Myocyte (in vitro differentiated cells): ENCODE measurements around the gene ALG6. TPM values are rescaled to one million over a fixed set of nuclear protein-coding genes. Genes with fewer than 3 reads are reported as not detected.
A peak's percentile ranks its signal among the peaks of the same experiment; 100 is the strongest.
"Not testable (repeated sequence)": the region's sequence is repeated elsewhere in the genome, so short reads cannot be mapped to it uniquely, and the experiment has no call there.

ENCODE experiments used
- DNase-seq: peaks from one replicate; pipeline ENCODE4 v3.0.0-alpha.2; 2012; ENCODE audit warnings: low read depth
- total RNA-seq: library from RNA; depleted of rRNA; stranded (reverse); fragments of >200 nt; gene quantifications from 2 replicates; pipeline ENCODE4 v1.2.3, GENCODE V29; 2014

Gene ALG6
- total RNA-seq, 1 donor from 2014 or later = 7.5 TPM

- no peak for DNase-seq
Observed at GRCh38 chr1:63413394-63413793, 46.0 kb downstream of the ALG6 start.

GRCh38 chr1:63414691-63415365 lies 47.4 kb downstream of the ALG6 start:
- DNase-seq = no peak

- no peak for DNase-seq
Observed at GRCh38 chr1:63418101-63418500, 50.7 kb downstream of the ALG6 start.

- not testable (repeated sequence) for DNase-seq
Observed at GRCh38 chr1:63420746-63421145, 53.3 kb downstream of the ALG6 start.

GRCh38 chr1:63423649-63424048 lies 56.2 kb downstream of the ALG6 start:
- DNase-seq = no peak

GRCh38 chr1:63428815-63429214 lies 61.4 kb downstream of the ALG6 start:
- no peak for DNase-seq

GRCh38 chr1:63429281-63429680 lies 61.9 kb downstream of the ALG6 start:
- no peak for DNase-seq

GRCh38 chr1:63435161-63435560 lies 67.7 kb downstream of the ALG6 start:
- DNase-seq = no peak

GRCh38 chr1:63442141-63442475 lies 74.7 kb downstream of the ALG6 start:
- DNase-seq = no peak

GRCh38 chr1:63448731-63449246 lies 81.4 kb downstream of the ALG6 start:
- no peak for DNase-seq

- no peak for DNase-seq
Observed at GRCh38 chr1:63450416-63450815, 83.0 kb downstream of the ALG6 start.

GRCh38 chr1:63453232-63453631 lies 85.8 kb downstream of the ALG6 start:
- DNase-seq = no peak

- peak; percentile 9 for DNase-seq
Observed at GRCh38 chr1:63454269-63454668, 86.8 kb downstream of the ALG6 start.

GRCh38 chr1:63458750-63459149 lies 91.3 kb downstream of the ALG6 start:
- DNase-seq = no peak

- no peak for DNase-seq
Observed at GRCh38 chr1:63461661-63462230, 94.3 kb downstream of the ALG6 start.

GRCh38 chr1:63463248-63463647 lies 95.8 kb downstream of the ALG6 start:
- DNase-seq = no peak

GRCh38 chr1:63466181-63466580 lies 98.8 kb downstream of the ALG6 start:
- no peak for DNase-seq

GRCh38 chr1:63466759-63467158 lies 99.3 kb downstream of the ALG6 start:
- no peak for DNase-seq

- not testable (repeated sequence) for DNase-seq
Observed at GRCh38 chr1:63468683-63469082, 101.3 kb downstream of the ALG6 start.

- DNase-seq = no peak
Observed at GRCh38 chr1:63475761-63476160, 108.3 kb downstream of the ALG6 start.

- DNase-seq = no peak
Observed at GRCh38 chr1:63480057-63480456, 112.6 kb downstream of the ALG6 start.

GRCh38 chr1:63486629-63487028 lies 119.2 kb downstream of the ALG6 start:
- DNase-seq = no peak
